ENCODE results near the gene CHST8.

Gene CHST8

DNA sequence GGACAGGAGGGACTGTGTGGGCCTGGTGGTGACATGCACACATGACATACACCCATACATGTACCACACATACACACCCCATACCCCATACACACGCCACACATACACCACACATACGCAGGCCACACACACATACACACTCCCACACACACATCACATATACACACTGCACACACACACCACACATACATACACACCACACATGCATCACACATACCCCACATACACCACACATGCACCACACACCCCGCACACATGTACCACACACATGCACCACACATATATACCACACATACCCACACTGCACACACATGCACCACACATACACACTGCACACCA is 98.4 kb downstream of the CHST8 start:
- no peak for FAIRE-seq

DNA sequence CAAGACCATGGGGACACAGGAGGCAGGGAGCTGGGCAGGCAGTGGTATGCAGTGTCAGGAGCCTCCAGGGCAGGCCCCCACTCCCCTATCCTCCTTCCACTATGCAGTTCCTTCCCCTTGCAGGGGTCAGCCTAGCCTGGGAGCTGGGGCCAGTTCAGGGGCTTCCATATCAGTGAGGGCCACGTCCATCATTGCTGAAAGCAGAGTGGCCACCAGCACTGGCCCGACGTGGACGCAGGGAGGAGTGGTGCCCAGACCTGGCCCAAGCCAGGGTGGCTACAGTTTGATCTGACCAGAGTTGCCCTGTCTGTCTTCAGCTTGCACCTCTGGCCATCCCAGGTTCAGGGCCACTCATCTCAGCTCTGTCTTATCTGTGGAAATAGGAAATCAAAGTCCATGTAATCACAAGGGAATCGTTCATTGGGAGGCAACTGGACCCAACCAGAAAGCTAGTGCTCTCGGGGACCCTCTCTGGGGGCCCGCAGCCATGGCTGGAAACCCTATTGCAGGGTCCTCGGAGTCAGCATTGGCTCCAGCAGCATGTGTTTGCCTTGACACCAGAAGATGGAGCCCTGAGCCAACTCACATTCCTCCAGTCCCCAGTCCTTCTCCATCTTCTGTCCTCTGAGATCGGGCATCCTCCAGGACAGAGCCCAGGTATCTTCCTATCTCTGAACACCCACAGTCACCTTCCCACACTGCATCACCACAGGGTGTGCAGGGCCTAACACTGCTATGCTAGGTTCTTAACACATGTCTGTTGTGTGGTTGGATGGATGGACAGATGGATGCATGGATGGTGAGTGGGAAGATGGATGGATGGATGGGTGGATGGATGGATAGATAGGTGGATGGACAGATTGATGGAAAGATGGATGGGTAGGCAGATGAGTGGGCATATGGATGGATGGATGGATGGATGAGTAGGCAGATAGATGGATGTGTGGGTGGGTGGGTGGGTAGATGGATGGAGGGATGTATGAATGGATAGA is 99.2 kb downstream of the CHST8 start:
- no peak for FAIRE-seq

DNA sequence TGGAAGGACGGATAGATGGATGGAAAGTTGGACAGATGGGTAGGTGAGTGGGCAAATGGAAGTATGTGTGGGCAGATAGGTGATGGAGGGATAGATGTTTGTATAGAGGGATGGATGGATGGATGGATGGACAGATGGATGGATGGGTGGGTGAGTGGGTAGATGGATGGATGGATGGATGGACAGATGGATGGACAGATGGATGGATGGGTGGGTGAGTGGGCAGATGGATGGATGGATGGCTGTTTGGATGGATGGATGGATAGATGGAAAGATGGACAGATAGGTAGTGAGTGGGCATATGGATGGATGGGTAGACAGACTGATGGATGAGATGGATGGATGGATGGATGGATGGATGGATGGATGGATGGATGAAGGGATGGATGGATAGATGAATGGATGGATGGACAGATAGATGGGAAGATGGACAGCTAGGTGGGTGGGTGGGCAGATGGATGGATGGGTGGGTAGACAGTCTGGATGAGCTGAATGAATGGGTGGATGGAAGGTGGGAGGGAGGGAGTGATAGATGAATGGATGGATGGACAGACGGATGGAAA is 100.1 kb downstream of the CHST8 start:
- FAIRE-seq, result no peak

DNA sequence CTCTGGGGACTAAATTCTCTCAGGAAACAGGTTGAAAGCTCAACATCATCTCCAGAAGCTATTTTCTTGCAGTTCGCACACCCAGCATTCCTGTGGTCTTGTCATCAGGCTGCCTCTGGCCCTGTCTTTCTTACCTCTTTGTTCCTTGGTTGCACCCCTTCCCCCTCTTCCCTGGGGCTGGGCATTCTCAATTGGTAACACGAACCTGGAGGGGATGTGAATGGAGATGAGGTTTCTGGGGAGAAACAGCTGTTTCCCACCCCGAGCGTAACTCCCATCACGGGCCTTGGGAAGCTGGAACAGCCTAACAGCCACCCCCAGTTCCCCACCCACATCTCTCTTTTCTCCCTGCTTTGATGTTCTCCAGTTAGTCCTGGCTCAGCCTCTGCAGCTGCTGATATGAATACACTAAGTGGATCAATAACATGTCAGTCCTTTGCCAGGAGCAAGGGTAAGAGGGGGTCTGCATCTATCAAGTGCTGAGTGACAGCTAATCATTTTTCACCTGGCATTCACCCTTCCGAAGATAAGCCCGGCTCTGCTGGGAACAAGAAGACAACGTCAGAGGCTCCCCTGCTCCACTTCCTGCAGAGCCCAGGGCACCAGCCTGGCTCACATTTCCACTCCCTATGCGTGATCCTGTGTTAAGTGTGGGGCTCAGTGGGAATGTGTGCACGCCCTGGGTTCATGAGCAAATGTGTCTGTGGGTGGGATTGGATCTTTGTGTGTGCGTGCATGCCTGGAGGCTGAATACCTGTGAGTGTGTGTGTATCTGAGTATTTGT is 100.9 kb downstream of the CHST8 start:
- no peak for FAIRE-seq

DNA sequence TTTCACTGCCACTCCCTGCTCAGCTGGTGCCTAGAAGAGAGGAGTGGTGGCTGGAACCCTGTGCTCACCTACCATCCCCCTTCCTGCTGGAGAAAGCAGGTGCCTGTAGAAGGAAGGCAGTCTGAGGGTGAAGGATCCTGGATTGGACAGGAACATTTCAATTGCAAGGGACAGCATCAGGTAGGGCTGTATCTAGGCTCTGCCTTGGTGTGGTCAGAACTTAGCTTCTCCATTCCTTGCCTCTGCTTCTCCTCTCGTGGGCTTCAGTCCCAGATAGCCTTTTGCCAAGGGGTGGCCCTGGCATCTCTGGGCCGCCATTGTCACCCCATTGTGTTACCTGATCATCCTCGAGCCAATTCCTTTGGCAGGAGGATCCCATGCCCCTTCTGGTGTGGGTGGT is 101.8 kb downstream of the CHST8 start:
- FAIRE-seq, result no peak

DNA sequence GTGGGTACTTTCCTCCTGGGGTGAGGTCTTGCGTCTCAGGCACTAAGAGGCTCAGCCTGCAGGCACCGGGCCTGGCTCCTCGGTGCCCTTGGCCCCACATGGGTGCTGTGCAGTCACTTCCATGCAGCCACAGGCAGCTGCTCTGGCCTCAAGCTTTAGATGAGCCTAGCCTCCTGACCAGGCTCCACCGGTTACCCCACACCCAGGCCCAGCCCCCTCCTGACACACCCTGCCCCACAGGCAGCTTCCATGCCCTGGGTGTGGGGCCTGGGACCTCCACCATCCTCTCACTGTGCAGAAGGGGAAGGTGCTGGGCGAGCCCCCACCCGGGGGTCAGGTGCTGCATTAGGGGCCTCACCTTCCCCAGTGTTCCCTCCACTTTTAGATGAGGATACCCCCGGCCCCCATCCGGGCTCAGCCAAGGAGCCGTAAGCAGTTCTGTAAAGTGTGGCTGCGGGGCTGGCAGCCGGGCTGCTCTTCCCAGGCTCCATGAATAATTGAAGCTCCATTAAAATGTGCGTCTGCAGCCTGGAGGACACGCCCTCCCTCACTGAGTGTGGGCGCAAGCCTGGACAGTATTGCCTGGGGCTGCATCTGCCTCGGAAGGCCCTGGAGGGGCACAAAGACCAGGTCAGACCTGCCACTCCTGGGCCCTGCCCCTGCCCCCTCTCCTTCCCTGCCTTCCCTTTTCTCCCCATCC is 102.4 kb downstream of the CHST8 start:
- no peak for FAIRE-seq

DNA sequence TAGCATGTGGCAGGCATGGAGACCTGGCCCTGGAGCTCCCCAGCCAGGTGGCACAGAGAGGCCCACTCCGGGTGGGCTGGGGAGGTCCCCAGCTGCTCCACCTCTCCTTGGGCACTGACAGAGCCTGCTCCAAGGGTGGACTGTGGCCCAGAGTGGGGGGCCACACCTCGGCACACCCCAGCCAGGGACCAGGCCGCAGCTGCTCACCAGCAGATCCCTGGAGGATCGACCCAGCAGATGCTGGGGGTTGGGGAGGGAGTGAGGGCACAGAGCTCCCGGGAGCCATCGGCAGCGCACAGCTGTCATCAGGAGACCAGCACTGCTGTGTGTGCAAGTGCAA is 102.9 kb downstream of the CHST8 start:
- no peak for FAIRE-seq

DNA sequence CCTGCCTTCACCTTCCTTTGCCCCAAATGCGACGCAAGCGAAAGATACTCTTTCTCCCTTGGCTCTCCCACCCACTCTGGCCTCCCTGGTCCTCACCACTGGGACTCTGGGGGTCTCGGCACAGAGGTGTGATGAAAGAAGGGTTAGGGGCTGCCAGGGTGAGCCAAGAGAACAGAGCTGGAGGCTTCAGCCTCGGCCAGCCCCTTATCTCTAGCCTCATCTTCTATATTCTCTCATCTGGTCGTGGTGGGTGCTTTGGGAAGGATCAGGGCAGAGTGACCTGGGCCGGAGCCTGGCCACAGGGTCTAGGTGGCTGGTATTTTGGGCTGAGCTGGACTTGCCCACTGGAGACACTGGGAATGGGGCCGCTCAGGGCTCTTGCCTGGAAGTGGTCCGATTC is 103.8 kb downstream of the CHST8 start:
- FAIRE-seq, result no peak

DNA sequence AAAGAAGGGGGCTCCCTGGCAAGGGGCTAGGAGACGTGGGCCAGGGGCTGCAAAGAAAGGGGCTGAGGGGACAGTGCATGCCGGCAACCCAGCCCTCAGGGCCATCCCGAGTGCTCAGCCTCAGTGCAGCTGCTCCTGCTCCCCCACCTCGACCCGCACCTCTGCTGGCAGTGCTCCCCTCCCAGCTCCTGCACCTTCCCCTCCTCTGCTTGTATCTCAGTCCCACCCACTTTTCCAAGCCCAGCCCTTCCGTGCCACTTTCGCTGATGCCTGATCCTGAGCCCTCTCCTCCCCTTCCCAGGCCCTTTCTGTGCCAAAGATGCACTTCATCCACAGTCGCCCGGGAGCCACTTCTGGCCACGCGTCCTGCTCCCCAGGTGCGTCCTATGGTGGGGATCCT is 105.0 kb downstream of the CHST8 start:
- no peak for FAIRE-seq

DNA sequence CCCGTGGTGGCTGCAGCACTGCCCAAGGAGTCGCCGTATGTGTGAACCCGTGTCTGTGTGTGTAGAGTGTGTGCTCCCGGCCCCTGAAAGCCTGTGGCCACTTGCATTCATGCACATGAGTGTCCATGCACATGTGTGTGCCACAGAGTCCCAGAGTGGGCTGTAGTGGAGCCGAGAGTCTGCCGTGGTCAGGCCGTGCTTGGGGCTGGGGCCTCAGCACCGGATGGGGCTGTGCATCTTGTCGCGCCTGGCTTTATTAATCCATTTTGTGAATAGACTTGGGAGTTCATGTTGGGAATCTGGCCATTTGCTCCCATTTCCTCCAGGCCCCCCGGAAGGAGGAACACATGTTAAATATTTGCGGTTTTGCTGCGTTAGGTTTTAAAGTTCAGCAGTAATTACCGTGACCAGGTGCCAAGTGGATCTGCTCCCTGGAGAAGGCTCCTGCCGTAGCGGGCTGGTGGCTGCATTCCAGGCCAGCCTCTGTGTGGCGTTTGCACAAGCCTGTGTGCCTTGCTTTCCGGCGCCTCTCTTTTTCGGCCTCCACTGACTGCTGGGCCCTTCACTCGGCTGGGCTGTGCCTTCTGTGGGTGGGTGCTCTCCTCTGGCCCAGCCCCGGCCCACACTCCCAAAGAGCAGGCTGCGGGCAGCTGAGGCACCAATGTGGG is 105.7 kb downstream of the CHST8 start:
- FAIRE-seq, result no peak

DNA sequence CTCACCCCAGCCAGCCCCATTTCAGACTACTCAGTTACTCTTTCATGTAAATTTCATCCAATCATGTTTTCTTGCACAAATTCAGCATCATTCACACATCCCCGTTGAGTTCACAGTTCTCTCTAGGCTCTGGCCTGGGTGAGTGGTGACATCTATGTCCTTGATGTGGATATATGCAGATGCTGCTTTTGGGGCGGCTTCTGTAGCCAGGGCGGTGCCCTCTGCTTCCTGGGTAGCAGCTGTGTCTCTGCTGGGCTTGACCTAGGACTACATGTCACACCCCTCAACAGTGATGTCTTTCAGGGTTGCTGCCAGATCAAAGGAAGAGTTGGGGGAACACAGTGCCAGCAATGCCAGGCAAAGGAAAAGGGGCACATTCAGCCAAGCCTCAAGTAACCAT is 106.4 kb downstream of the CHST8 start:
- FAIRE-seq, result no peak

DNA sequence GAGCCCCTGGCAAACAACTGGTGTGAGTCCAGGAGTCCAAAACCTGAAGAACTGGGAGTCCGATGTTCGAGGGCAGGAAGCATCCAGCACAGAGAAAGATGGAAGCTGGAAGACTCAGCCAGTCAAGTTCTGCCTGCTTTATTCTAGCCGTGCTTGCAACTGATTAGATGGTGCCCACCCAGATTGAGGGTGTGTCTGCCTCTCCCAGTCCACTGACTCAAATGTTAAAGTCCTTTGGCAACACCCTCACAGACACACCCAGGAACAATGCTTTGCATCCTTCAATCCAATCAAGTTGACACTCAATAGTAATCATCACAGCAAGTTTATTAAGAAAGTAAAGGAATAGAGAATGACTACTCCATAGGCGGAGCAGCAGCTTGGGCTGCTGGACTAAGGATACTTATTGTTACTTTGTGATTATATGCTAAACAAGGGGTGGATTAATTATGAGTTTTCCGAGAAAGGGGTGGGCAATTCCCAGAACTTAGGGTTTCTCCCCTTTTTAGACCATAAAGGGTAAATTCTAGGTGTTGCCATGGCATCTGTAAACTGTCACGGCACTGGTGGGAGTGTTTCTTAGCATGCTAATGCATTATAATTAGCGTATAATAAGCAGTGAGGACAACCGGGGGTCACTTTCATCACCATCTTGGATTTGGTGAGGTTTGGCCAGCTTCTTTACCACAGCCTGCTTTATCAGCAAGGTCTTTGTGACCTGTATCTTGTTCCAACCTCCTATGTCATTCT is 109.3 kb downstream of the CHST8 start:
- no peak for FAIRE-seq

DNA sequence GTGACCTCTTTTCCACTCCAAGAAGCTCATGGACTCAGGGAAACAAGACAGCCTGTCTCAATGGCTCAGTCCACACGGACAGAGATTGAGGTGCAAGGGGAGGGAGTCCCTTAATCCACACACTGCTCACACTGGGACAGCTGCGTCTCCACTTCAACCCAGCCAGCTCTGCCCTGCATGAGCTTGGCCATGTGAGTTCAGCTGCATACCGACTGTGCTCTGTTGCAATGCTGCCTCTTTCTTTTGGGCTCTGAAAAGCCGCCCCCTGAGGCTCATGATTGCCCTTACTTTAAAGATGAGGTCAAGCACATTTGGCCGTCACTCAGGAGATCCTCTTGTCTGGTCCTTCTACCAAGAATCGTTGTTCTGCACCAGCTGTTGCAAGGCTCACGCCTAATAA is 110.1 kb downstream of the CHST8 start:
- FAIRE-seq, result no peak

DNA sequence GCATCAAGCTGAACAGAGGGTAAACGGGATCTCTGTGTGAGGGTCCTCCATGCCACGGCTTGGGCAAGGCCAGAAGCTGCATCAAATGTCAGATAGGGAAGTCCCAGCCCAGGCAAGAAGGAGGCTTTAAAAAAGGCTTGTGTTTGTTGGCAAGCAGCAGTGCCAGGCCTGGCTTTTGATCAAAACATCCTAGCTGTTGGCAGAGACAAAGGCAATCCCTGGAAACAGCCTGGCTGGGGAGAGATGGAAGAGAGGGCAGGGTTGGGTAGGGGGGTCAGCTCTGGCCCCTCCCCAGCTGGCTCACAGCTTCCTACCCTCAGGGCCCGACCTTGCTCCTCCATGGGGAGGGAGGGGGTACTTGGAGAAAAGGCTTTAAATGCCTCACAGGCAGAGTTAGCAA is 113.2 kb downstream of the CHST8 start:
- FAIRE-seq, result no peak

DNA sequence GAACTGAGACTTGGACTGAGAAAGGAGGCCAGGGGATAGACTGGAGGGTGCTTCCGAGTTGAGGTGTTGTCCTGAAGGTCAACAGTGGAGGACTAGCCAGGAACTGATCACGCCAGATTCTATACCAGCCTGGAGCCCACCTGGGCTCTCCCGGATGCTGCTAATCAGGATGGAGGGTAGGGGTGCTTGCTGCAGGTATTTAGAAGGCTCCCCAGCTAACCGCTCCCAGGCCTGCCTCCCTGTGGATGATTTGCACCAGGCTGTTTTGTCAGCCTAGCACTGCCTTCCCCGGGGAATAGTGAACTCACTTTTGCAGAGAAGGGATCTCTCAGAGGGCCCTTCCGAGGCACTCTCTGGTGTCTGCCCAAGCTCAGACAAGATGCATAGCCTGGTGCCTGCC is 114.4 kb downstream of the CHST8 start:
- no peak for FAIRE-seq

DNA sequence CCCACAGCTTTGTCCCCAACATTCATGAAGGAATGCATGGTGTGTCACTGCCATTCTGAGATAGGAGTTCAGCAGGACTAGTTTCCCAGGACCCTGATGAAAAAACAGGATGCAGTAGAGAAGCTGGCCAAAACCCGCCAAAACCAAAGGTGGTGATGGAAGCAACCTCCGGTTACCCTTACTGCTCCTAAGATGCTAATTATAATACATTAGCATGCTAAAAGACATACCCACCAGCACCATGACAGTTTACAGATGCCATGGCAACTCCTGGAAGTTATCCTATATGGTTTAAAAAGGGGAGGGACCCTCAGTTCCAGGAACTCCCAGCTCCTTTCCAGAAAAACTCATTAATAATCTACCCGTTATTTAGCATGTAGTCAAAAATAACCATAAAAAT is 115.0 kb downstream of the CHST8 start:
- FAIRE-seq, result no peak

DNA sequence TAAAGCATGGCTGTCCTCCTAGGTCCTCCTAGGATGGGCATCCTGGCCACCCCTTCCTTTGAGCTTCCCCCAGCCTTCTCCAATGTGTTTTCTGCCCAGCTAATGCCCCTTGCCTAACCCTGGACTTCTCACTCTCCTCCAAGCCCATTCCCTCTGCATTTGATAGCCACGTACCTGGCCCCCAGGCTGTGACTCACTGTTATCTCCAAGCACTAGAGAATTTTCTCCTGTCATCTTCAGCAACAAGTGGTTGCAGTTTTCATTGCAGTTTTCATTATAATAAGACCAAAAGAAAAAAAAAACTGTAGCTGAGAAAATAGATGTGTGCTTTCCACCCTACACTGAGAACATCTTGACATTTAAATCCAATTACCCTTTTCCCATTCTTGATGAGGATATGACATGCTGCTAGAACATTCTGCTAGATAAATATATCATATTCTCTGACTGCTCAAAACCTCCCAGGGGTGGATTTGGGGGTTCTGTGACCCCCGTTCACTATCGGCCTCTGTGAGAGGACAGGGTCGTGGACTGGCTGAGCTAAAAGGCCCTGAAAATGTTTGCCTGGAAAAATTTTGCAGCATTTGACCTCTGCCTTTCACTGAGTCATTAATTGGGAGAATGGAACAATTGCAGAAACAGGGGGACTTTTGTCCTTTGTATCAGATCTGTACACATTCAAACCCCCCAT is 116.1 kb downstream of the CHST8 start:
- FAIRE-seq, result no peak

DNA sequence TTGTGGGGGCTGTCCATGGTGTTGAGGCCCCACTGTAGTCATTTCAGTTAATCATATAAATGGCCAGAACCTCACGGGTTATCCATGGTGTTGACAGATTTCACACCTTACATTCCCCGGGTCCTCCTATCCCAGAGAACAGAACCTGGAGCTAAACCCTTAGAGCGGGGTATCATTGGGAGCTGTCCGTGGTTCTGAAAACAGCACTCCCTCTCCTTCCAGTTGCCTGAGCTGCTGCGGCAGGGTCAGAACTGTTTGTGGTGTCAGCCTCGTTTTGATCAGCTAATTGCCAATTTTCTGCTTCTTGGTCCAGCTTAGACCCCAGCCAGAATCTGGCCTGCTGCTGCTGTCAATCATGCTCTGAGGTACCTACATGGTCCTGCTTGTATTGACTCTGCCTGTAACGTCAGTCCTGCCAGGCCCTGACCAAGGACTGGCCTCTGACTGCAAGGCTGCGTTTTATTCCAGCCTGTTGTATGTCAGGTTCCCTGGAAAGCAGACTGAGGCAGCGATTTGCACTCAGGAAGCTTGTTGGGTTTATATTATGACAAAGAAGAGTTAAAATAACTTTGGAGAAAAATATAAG is 119.2 kb downstream of the CHST8 start:
- no peak for FAIRE-seq

DNA sequence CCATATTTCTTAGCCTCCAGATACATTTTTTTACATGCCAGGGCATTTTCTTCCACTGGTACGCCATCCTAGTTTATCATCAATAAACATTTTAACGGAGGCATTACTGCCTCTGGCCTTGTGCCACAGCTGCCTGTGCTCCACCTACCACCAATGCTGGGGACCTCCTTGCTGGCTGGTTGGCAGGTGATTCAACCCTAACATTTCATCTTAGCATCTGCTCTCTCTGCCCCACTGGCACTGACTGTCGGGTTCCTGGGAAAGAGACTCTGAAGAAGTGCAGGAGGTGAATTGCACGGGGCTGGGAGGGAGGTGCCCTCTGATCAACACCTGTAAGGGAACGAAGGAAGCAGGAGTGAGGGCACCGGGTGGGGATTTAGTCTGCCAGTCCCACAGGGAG is 123.5 kb downstream of the CHST8 start:
- no peak for FAIRE-seq

DNA sequence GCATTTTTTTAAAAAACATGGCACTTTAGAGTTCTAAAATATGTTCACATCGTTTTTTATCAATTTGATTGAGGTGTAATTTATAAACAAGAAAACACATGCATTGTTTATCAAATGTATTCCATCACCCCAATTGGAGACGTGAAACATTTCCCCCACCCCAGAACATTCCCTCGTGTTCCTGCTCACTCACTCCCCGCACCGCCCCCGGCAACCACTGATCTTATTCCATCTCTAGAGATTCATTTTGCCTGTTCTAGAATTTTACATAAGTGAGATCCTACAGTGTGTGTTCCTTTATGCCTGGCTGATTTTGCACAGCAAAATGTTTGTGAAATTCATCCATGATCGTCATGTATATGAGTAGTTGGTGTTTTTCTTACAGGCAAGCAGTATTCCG is 124.4 kb downstream of the CHST8 start:
- FAIRE-seq, result no peak

DNA sequence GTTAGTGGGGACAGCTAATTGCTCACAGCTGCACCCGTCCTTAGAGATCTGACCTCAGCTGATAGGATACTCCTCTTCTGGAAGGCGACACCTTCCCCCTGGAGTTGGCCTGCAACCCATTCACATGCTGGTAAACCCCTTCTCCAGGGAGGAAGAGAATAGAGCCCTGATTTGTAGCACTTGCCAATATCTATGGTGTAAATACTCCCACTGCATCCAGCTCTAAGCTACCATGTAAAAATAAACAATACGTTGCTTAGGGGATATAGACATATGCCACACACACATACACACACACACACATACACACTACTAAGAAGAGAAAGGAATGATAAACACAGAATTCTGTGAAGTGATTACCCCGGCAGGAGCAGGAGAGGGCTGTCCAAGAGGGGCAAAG is 125.5 kb downstream of the CHST8 start:
- no peak for FAIRE-seq

Measured in endometrium (tissue), 2 donors.